Fibroblast of the conjunctiva (primary cell): ENCODE measurements around the gene P2RX1.
A peak's percentile ranks its signal among the peaks of the same experiment; 100 is the strongest.

ENCODE experiments used
- DNase-seq: peaks from one replicate; pipeline ENCODE4 v3.0.0-alpha.2; 2010; ENCODE audit warnings: low read depth

P2RX1 gene

DNA sequence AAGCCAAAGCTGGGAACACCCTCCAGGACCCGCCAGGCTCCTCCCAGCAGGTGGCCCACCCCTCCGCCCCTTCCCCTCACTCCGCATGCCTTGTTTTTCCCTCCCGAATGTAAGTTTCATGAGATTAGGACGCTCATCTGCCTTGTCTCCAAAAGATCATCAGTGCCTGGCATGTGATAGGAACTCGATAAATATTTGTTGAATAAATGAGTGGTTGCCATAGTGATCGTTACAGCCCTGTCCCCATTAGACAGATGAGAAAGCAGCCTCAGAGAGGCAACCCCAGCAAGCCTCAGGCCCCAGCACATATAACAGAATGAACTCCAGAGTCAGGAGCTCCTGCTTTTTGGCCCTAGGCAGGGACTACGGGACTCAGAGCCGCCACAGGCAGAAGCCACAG, 28.5 kb downstream of the P2RX1 start:
- no peak for DNase-seq

DNA sequence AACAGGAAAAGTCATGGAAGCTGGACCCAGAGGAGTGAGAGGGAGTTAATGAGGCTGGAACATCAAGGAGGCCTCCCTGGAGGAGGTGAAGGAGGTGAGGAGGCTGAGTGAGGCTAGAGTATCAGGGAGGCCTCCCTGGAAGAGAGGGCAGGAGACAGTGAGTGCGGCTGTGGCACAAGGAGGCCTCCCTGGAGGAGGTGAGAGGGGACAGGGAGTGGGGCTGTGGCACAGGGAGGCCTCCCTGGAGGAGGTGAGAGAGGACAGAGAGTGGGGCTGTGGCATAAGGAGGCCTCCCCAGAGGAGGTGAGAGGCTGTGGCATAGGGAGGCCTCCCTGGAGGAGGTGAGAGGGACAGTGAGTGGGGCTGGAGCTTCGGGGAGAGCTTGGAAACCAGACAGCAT, 28.9 kb downstream of the P2RX1 start:
- no peak for DNase-seq

DNA sequence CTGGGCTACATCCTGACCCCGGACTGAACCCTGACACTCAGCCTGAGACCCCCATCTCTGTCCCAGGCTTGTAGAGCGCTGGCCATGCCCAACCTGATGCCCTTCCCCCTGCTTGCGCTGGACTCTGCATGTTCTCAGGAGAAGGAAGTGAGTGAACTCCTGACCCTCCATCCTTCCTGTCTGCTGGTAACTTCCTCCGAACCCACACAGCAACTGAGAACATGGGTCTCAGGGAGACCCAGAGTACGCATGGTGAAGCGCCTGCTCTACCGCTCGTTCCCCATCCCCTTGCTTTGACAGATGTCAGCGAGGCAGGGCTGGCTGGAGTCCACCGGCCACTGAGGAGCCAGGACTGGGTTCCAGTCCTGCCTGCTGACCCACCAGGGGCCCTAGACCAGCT, 29.5 kb downstream of the P2RX1 start:
- DNase-seq: no peak

DNA sequence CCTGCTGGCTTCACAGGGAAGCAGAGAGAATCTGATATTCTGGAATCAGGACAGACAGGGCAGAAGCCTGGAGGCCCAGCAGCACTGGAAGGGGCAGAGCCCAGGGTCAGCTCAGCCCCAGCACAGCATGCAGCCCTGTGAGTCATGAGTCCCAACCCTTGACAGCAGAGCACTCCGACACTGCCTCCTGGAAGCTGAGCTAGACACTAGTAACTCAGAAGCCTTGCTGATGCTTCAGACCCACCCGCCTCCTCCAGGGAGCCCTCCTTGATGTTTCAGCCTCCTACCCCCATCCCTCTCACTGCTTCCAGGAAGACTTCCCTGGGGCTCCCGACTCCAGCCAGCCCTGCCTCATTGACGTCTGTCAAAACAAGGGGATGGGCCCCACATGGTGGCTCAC, 30.3 kb downstream of the P2RX1 start:
- DNase-seq: peak; percentile 61

DNA sequence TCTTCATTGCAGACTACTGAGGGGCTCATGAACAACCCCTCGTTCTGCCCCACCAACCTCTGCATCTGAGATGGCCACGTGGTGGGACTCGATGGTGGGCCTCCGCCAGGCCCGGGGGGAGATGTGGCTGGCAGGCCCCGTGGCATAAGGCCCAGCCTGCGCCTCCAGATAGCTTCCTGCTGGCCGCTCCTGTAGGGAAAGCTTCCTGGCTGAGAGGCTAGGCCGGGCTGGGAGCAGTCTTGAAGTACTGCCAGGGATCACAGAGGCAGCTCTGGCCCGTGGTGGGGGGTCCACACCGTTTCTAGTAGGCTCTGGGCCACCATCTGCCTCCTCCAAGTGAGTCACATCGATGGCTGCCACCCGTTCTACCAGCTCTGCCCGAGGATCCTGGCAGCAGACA, 31.0 kb downstream of the P2RX1 start:
- DNase-seq: no peak

DNA sequence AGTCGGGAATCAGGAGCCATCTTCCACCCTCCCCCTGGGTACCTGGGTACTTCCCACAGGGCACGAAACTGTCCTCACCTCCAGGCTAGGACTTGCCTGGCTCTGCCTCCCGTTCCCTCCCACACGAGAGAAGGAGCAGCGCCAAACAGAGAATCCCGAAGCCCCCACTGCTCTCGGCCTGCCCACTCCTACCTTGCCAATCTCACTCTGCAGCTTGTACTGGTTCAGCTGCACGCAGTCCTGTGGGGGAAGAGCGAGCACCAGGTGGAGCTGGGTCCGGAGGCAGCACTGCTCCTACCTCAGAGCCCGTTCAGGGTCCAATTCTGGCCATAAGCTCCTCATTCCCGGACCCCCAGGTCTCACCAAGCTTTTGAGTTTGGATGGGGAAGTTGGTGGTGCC, 32.1 kb downstream of the P2RX1 start:
- no peak for DNase-seq

DNA sequence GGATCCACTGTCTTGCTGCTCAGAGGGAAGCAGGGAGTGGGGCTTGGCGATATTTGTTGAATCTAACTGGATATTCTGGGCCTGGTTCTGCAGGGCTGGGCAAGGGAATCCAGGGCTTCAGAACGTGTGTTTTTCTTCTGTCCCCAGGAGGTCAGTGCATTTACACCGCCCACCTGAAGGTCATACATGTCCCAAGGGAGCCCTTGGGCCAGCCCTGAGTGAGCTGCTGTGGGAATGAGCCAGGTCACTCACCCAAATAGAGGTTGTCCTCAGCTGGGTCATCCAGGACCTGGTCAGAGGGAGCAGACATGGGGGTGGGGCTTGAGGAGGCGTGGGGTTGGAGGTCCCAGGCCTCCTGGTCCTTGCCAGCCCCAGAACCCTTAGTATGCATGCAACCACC, 34.0 kb downstream of the P2RX1 start:
- no peak for DNase-seq

DNA sequence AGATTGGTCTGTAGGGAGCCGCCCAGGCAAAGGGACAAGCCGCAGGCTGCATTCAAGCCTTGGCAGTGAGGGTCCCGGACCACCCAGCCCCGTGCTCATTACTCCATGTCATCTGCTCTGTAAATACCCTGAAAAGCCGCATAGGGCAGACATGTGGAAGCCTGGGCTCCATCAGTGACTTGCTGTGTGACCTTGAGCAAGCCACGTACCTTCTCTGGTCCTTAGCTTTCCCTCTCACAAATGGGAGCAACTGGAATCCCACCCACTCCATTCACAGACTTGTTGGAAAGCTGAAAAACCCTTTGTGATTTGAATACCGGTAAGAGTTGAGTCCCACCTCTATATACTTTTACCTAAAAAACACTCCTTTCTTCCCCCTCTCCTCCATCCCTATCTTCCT, 35.3 kb downstream of the P2RX1 start:
- no peak for DNase-seq

DNA sequence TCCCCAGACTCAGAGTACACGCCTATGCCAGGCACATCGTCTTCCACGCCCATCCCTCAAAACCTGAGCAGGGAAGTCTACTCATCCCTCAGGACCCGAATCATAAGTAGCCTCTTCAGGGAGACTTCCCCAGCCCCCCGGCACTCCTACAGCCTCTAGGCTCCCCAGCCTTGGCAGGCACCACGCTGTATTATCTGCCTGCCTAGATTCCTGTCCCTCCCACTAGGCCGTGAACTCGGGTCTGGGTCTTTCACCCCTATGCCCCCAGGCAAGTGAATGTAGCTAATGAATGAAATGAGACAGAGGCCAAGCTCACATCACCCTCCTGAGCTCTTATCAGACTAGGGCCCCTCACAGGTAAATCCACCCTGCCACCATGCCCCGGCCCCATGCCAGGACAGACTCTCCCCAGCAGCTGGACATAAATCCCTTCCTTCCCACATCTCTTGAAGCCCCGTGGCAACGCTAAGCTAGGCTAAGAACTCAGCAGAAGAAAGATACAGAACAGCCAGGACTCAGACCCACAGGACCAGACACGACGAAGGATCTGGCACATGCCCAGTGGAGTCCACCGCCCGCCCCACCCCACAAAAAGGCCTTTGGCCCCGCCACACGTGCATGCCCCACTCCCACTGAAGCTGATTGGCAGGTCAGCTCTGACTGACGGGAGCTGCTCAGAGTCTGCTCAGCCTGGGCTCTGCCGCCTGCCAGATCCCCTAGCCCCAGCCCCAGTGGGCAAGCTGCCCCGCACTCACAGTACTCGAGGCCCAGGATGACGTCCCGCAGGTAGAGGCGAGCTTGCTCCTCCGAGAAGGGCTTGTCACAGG, 36.5 kb downstream of the P2RX1 start:
- DNase-seq: no peak

DNA sequence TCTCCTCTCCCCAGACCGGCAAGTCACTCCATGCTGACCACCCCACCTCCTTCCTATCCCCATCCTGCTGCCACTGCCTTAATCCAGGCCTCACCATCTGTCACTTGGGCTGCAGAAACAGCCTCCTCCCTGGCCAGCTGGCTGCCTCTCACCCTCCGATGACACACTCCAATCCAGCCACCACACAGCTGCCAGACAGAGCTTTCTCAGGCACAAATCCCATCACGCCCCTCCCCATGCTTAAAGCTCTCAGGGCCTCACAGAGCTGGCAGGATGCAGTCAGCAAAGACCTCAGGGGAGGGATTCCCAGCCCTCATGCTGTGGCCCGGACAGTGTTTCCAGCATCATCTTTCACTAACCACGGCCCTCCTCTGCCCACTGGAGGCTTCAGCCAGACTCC, 37.1 kb downstream of the P2RX1 start:
- DNase-seq: no peak

DNA sequence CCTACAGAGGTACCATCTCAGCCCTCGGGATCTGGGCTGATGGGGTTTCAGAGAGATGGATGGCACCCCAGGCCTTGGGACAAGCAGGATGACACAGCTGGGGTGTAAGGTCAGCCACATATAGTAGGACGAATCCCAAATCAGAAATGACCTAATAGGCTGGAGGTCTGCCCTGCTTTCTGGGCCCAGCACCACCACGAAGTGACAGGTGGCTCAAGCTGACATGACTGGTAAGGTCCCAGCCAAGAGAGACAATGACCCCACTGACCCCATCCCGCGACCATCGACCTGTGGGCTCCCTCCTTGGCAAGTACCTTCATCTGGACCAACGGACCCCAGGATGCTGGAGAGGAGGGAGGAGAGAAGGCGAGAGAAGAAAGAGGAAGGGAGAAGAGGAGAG, 39.0 kb downstream of the P2RX1 start:
- no peak for DNase-seq

DNA sequence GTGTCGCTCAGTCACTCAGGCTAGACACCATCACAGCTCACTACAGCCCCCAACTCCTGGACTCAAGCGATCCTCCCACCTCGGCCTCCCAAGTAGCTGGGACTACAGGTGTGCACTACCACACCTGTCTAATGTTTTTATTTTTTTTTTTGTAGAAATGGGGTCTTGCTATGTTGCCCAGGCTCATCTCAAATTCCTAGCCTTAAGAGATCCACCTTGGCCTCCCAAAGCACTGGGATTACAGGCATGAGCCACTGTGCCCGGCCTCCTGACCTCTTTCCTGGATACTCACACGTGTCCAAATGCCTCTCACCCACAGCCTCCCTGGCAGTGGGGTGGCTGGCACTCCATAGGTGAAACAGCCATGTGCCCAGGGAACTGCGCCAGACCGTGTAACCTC, 40.9 kb downstream of the P2RX1 start:
- DNase-seq: no peak

DNA sequence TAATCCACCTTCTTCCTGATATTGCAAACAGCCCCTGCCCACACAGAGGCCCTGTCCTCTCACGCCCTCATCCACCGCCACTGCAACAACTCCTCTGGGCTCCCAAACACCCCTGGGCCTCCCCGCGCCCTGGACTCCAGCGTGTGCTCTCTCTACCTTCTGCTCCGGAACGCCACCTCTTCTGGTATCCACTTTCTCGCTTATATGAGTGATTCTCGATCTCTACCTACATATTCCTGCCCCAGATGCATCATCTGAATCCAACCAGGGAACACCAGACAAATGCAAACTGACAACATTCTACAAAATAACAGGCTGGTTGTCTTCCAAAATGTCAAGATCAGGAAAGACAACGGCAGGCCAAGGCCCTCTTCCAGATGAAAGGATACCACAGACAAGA, 42.4 kb downstream of the P2RX1 start:
- no peak for DNase-seq

DNA sequence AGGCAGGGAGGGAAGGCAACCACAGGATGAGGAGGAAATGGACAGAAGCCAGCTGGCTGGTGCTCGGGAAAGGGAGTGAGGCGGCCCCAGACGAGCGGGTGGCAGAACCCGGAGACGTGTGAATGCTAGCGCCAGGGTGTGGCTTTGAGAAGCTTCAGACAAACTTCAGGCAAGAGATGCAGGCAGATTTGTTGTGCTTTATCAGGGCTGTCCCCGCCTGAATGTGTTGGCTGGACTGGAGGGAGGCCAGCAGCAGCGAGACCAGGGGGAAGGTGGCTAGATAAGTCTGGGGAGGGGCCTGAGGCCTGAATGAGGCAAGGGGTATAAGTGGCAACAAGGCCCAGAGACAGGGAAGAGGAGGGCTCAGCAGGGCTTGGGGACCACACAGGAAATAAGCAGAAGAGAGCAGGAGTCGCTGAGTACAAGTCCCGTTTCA, 45.4 kb downstream of the P2RX1 start:
- no peak for DNase-seq

DNA sequence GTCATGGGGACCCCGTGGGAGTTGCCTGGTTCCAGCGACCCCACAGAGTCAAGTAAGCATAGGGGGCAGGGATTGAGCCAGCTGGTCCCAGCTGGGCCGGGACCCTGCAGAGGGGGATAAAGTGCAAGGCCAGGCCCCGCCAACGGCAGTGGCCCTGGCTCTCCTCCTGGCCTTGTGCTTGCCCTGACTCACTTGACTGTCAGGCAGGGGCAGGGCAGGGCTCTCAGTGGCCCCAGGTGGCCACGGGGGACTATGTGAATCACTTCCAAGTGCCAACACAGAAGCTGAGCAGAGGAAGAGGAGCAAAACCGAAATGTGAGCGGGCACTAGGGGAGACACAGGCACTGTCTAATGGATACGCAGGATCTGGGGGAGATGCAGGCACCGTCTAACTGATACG, 48.7 kb downstream of the P2RX1 start:
- DNase-seq: no peak

DNA sequence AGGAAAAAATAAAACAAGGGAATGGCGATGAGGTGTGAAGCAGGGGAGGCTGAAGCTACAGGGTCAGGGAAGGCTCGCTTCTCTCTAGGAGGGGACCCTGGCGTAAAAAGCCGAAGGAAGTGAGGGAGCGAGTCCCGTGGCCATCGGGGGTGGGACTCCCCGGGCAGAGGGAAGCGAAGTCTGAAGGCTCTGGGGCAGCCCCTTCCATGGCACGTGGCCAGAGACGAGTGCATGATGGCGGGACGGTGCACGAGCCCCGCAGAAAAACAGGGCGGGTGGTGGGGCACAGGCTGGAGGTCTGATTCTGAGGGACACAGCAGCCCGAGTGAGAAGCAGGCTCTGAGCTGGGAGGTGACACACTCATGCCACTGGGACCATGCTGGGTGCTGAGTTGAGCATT, 49.2 kb downstream of the P2RX1 start:
- no peak for DNase-seq

DNA sequence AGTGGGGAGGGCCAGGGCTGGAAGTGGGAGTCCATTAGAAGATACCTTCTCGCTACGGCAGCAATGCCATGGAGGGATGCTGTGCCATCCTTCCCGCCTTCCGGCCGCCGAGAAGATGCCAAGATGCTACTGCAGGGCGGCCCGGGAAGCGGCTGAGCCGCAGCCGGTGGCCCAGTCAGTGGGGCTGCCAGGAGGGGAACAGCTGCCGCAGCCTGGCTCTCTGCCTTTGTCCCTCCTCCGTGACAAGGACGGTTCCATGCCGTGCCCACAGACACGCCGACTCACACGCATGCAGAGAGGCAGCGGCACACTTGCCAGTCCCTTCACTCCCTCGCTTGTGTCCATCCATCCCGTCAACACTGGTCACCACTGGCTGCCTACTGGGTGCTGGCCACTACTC, 50.0 kb downstream of the P2RX1 start:
- DNase-seq: no peak

DNA sequence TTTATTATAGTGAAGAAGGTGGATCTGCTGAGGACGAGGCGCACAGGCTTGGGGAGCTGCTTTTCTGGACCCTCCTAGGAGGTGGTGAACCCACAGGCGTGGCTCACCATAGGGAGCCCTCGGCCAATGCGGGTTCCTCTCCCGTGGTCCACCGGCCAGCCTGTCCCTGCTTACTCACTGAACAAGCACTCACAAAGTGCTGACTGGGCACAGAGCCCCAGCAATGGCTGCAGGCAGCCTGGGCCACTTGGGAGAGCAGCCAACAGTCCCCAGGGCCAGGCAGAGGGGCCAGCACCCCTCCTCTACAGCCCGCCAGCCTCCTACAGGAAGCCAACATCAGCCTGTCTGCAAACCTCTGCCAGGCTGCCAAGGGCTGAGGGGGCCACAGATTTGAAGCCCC, 51.1 kb downstream of the P2RX1 start:
- no peak for DNase-seq

DNA sequence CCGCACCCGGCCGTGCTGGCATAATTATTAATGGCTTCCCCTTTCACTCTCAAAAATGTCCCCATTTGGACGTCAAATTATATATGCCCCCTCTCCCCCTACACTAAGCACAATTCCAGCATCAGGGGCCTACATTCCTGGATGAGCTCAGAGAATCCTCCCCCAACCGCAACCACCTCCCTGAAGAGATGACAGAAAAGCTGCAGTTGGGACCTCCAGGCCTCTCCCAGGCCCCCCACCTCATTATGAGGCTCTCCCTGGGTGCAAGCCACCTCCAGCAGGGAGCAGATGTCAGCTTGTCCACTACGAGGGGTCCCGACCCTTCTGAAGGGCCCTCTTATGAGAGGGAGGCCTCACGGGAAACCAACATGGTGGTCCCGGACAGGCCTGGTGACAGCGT, 51.7 kb downstream of the P2RX1 start:
- no peak for DNase-seq

DNA sequence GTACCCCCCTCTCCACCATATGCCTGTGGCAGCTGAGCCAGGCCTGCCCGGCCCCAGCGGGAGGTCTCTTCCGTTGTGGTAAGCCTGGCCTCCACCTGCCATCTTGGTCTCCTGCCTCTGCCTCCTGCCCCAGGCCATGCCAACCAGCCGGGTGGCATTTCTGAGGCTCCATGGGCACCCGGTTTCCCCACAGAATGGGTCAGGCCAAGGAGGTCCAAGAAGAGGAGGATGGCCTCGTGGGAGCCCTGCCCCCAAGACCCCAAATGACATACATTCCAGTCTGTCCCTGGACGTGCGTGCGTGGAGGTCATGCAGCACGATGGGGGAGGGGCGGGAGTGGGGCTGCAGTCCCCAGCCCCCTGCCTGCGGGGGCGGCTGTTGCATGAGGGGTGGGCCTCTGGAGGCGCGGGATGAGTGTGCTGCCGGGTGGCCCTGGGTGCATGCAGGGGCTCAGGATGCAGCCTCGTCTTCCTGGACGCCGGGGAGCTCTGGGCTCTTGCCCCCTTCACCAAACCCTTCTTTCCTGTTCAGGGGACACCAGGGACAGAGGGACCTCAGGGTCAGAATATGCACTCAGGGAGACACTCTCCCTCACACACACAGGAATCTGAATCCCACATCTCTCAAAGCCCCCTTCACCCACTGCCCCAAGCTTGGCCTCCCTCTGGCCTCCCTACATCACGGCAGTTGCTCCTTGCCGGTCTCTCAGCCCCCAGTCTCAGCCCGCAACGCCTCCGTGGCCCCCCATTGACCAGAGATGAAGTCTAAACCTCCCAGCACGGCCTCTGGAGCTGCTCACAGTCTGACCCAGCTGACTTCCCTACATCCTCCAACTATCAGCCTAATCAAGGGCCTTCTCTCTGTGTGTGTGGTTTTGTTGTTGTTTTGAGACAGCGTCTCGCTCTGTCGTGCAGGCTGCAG, 54.2 kb downstream of the P2RX1 start:
- DNase-seq: no peak

DNA sequence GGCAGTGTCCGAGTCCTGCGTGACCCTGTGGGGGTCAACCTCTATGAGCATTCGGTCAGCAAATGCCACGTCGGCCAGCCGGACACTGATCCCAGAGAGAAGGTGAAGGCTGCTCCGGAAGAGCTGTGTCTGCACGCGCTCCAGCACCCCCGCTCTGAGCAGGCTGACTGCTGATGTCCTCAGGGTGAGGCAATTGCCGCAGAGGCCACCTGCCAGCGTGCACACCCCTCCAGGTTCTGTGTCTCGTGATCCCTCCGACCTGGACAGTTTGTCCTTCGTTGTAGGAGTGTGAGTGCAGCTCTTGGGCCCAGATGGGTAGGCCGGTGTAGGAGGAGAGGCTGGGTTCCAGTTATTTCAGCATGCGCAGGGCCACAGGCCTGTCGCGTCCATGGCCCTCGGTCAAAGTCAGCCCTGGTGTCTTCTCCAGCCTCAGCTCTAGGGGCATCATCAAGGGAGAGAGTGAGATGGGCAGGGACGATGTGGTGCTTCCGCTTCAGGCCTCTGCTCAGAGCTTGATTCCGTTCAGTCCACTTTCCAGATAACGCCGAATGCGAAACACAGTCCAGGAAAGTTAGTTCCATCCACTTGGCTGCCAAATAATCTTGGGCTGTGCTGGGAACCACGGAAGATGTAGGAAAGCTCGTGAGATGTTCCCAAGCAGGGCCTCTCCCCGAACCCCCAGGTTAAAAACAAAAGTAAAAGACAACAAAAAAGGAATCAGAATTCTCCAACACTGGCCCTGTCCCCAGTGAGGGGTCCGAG, 55.1 kb downstream of the P2RX1 start:
- no peak for DNase-seq

DNA sequence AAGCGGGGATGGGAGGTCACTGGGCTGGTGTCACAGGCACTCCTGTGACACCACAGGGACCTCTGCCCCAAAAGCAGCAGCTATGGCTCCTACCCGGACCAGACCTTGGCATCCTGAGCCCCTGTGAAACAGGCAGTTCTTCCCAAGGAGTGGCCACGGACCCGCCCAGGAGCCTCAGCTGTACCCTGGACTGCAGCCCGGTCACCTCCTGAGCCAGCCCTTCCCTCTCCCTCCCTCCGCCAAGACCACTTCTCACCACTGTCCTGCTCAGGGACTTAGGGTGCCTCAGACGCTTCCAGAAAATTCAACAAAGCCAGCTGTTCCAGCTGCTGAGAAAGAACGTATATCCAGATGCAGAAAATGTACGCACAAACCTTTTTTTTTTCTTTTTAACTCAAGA, 56.3 kb downstream of the P2RX1 start:
- DNase-seq: no peak
